ENCODE measurements around the gene RNF123. TPM values are rescaled to one million over a fixed set of nuclear protein-coding genes. Genes with fewer than 3 reads are reported as not detected.

RNF123 gene
- total RNA-seq, 4 donors from 2014 or later: 23.6 to 88.3 (median 33.9) TPM

DNA sequence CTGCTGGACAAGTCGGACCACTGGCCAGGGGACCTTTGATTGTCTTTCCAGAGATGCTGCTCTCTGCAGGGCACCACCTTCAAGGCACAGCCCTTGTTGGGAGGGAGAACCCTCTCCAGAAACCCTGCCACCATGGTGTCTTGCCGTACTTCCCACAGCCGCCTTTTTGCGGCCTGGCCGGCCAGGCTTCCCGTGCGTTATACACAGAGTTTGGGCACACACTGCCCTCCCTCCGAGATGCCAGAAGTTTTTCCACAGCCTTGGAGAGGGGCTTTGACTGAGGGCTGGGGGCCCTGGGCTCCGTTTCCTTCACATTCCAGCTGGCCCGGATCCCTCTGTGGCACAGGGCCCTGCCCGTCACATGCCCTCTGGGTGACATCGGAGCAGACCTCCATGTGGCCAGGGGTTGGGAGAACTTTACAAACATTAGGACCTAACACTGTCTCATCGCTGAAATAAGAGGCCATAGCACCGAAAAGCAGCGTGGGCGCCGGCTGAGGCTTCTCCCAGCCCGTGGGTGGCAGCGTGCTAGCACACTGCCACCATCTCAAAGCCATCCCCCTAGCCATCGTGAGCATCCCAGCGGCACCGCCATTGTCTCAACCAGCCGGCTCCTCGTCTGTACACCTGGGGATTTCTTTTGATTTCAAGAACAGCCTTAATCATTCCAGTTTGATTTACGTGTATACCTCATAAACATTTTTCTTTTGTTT is 21.5 kb upstream of the RNF123 start:
- H3K36me3 ChIP-seq: no peaks in the 10 kb centered on the region
- H3K4me1 ChIP-seq: no peaks in the 10 kb centered on the region
- H3K4me3 ChIP-seq: no peak overlapping the region
- no peaks in the 10 kb centered on the region for H3K27me3 ChIP-seq
- WGBS: 82% methylated on average over 23 of the region's 25 CpGs
- H3K27ac ChIP-seq: no peak overlapping the region
- no peak for DNase-seq (ENCODE audit: low spot score in 2 of 2)
- TF ChIP-seq POLR2AphosphoS5 (IDR thresholded peaks at IDR 0.05): no peak
- no peaks in the 10 kb centered on the region for H3K9me3 ChIP-seq

DNA sequence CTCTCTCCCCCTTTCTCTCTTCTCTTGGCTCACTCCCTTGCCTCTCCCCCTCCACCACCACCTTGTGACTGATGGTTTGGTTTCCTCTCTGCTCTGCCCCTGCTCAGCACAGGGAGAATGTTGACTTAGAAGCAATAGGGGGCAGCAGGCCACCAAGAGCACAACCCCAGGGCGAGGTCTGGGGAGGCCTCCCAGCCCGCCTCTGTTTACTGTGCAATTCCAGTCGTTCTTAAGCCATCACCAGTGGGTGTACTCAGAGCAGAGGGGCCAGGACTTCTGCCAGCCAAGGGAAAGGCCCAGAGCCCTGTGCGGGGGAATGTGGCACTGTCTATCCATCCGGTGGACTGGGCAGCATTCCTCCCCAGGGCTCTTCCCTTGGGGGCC is 21.0 kb upstream of the RNF123 start:
- TF ChIP-seq EP300 (IDR thresholded peaks at IDR 0.05) (no peak), POLR2AphosphoS5 (IDR thresholded peaks at IDR 0.05) (no peak), POLR2A (IDR thresholded peaks at IDR 0.05) (no peak)
- TF ChIP-seq, protein P1, sequence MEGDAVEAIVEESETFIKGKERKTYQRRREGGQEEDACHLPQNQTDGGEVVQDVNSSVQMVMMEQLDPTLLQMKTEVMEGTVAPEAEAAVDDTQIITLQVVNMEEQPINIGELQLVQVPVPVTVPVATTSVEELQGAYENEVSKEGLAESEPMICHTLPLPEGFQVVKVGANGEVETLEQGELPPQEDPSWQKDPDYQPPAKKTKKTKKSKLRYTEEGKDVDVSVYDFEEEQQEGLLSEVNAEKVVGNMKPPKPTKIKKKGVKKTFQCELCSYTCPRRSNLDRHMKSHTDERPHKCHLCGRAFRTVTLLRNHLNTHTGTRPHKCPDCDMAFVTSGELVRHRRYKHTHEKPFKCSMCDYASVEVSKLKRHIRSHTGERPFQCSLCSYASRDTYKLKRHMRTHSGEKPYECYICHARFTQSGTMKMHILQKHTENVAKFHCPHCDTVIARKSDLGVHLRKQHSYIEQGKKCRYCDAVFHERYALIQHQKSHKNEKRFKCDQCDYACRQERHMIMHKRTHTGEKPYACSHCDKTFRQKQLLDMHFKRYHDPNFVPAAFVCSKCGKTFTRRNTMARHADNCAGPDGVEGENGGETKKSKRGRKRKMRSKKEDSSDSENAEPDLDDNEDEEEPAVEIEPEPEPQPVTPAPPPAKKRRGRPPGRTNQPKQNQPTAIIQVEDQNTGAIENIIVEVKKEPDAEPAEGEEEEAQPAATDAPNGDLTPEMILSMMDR (IDR thresholded peaks at IDR 0.05): no peak
- Histone ChIP-seq H3K4me3 (no peak overlapping the region), H3K4me1 (peaks cover 4% of the 10 kb centered on the region), H3K9me3 (no peaks in the 10 kb centered on the region), H3K27me3 (no peaks in the 10 kb centered on the region), H3K27ac (no peak overlapping the region), H3K36me3 (no peaks in the 10 kb centered on the region)
- WGBS: 20% methylated on average over 5 of the region's 5 CpGs
- no peak for DNase-seq (ENCODE audit: low spot score in 2 of 2)

DNA sequence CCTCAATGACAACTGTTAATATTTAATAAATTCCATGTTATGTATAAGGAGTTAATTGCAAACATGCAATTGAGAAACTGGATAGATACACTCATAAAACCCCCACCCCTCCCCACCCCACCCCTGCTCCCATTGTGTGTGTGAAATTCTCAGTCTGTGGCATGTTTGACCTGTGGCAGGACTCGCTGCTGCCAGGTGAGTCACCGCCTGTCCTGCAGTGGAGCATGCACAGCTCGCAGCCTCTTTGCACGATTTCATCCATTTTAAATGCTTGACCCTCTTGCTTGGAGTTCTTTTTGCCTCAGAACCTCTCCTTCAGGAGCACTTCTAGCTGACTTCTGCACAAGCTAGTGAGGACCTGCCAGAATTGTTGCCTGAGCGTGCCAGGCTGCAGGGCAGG is 20.5 kb upstream of the RNF123 start:
- Histone ChIP-seq H3K27me3 (no peaks in the 10 kb centered on the region), H3K27ac (no peak overlapping the region), H3K4me1 (peaks cover 7% of the 10 kb centered on the region), H3K4me3 (no peak overlapping the region), H3K36me3 (no peaks in the 10 kb centered on the region), H3K9me3 (no peaks in the 10 kb centered on the region)
- TF ChIP-seq EP300 (IDR thresholded peaks at IDR 0.05) (no peak), POLR2A (IDR thresholded peaks at IDR 0.05) (no peak), POLR2AphosphoS5 (IDR thresholded peaks at IDR 0.05) (no peak)
- TF ChIP-seq, protein P1 (IDR thresholded peaks at IDR 0.05): no peak
- 44% methylated on average over 5 of the region's 5 CpGs for WGBS
- DNase-seq (ENCODE audit: low spot score in 2 of 2): no peak

DNA sequence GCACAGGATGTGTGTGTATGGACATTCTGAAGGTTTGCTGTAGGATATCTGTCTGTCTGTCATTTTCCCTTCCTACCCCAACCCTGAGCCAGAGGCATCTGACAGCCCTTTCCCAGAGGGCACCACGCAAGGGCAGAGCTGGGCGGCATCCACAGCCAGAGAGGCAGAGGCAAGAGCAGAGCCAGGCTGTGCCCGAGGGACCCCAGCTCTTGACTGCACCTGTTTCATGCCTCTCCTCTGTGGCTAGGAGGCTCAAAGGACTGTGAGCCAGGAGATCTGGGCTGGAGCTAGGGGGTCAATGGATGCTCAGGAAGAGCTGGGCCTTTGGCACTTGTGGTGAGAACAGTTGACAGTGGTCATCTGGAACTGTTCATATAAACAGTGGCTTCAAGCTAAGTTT is 20.0 kb upstream of the RNF123 start:
- no peaks in the 10 kb centered on the region for H3K27me3 ChIP-seq
- WGBS: 50% methylated on average over 1 of the region's 3 CpGs
- no peaks in the 10 kb centered on the region for H3K36me3 ChIP-seq
- no peak overlapping the region for H3K27ac ChIP-seq
- no peak for TF ChIP-seq EP300 (IDR thresholded peaks at IDR 0.05)
- TF ChIP-seq POLR2AphosphoS5 (IDR thresholded peaks at IDR 0.05): no peak
- TF ChIP-seq, protein P1 (IDR thresholded peaks at IDR 0.05): no peak
- TF ChIP-seq POLR2A (IDR thresholded peaks at IDR 0.05): no peak
- no peaks in the 10 kb centered on the region for H3K9me3 ChIP-seq
- H3K4me3 ChIP-seq: no peak overlapping the region
- H3K4me1 ChIP-seq: peaks cover 9% of the 10 kb centered on the region
- DNase-seq (ENCODE audit: low spot score in 2 of 2): no peak

DNA sequence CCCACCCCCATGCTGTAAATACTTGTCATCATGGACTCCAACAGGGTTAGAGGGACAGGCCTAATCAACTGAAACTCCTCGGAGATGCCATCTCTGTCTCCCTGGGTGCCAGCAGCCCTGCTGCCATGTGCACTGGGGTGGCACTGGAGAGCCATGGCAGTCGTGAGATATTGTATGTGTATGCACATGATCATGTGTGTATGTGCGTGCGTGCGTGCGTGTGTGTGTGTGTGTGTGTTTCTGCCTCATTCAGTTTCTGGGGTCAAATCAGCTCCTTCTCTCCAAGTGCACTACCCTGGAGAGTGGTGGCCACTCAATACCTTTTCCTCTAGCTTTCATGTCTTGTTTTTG is 18.4 kb upstream of the RNF123 start:
- 66% methylated on average over 6 of the region's 6 CpGs for WGBS
- H3K4me1 ChIP-seq: peaks cover 21% of the 10 kb centered on the region

More for the DNA sequence above, 18.4 kb upstream of the RNF123 start:
- Histone ChIP-seq H3K27me3 (no peaks in the 10 kb centered on the region), H3K9me3 (no peaks in the 10 kb centered on the region), H3K4me3 (no peak overlapping the region), H3K27ac (no peak overlapping the region), H3K36me3 (peaks cover 5% of the 10 kb centered on the region)
- no peak for DNase-seq (ENCODE audit: low spot score in 2 of 2)
- no peak for TF ChIP-seq POLR2A (IDR thresholded peaks at IDR 0.05)
- TF ChIP-seq POLR2AphosphoS5 (IDR thresholded peaks at IDR 0.05): no peak
- TF ChIP-seq, protein P1 (IDR thresholded peaks at IDR 0.05): no peak
